ENCODE measurements around the gene ATG2B.
"Not testable (repeated sequence)": the region's sequence is repeated elsewhere in the genome, so short reads cannot be mapped to it uniquely, and the experiment has no call there.

The ATG2B gene

GRCh38 chr14:96252999-96253539, 110.1 kb downstream of the ATG2B start:
- peak; percentile 78 for DNase-seq (ENCODE audit: insufficient read length, low spot score)
- FAIRE-seq = peak; percentile 95
- TF ChIP-seq POLR2A (IDR thresholded peaks at IDR 0.05; ENCODE audit: low read depth, low read length) = no peak

- no peak for TF ChIP-seq POLR2A (IDR thresholded peaks at IDR 0.05; ENCODE audit: low read depth, low read length)
- FAIRE-seq (no peak), DNase-seq (ENCODE audit: insufficient read length, low spot score) (no peak)
Observed at GRCh38 chr14:96252323-96252998, 110.7 kb downstream of the ATG2B start.

GRCh38 chr14:96251656-96252155, 111.4 kb downstream of the ATG2B start:
- no peak for DNase-seq (ENCODE audit: insufficient read length, low spot score)
- FAIRE-seq = no peak
- TF ChIP-seq POLR2A (IDR thresholded peaks at IDR 0.05; ENCODE audit: low read depth, low read length) = no peak

- no peak for TF ChIP-seq POLR2A (IDR thresholded peaks at IDR 0.05; ENCODE audit: low read depth, low read length)
- FAIRE-seq (no peak), DNase-seq (ENCODE audit: insufficient read length, low spot score) (no peak)
Observed at GRCh38 chr14:96250485-96250884, 112.7 kb downstream of the ATG2B start.

GRCh38 chr14:96249029-96249428, 114.1 kb downstream of the ATG2B start:
- DNase-seq (ENCODE audit: insufficient read length, low spot score) (no peak), FAIRE-seq (peak; percentile 92)
- TF ChIP-seq POLR2A (IDR thresholded peaks at IDR 0.05; ENCODE audit: low read depth, low read length) = no peak

GRCh38 chr14:96247031-96247430, 116.1 kb downstream of the ATG2B start:
- TF ChIP-seq POLR2A (IDR thresholded peaks at IDR 0.05; ENCODE audit: low read depth, low read length) = no peak
- FAIRE-seq = no peak
- DNase-seq (ENCODE audit: insufficient read length, low spot score) = no peak

GRCh38 chr14:96246539-96246847, 116.6 kb downstream of the ATG2B start:
- peak; percentile 98 for FAIRE-seq
- peak; percentile 91 for DNase-seq (ENCODE audit: insufficient read length, low spot score)
- TF ChIP-seq POLR2A (IDR thresholded peaks at IDR 0.05; ENCODE audit: low read depth, low read length) = no peak

GRCh38 chr14:96245710-96246538, 117.2 kb downstream of the ATG2B start:
- TF ChIP-seq POLR2A (IDR thresholded peaks at IDR 0.05; ENCODE audit: low read depth, low read length) = no peak
- DNase-seq (ENCODE audit: insufficient read length, low spot score) (peak; percentile 40), FAIRE-seq (no peak)

GRCh38 chr14:96245074-96245473, 118.1 kb downstream of the ATG2B start:
- not testable (repeated sequence) for FAIRE-seq; DNase-seq (ENCODE audit: insufficient read length, low spot score)

- DNase-seq (ENCODE audit: insufficient read length, low spot score) = no peak
- FAIRE-seq = no peak
- no peak for TF ChIP-seq POLR2A (IDR thresholded peaks at IDR 0.05; ENCODE audit: low read depth, low read length)
Observed at GRCh38 chr14:96243785-96244184, 119.4 kb downstream of the ATG2B start.

- FAIRE-seq = no peak
- no peak for DNase-seq (ENCODE audit: insufficient read length, low spot score)
- no peak for TF ChIP-seq POLR2A (IDR thresholded peaks at IDR 0.05; ENCODE audit: low read depth, low read length)
Observed at GRCh38 chr14:96242126-96242525, 121.0 kb downstream of the ATG2B start.

GRCh38 chr14:96240641-96241040, 122.5 kb downstream of the ATG2B start:
- DNase-seq (ENCODE audit: insufficient read length, low spot score) (no peak), FAIRE-seq (no peak)
- TF ChIP-seq POLR2A (IDR thresholded peaks at IDR 0.05; ENCODE audit: low read depth, low read length) = no peak

GRCh38 chr14:96239711-96240141, 123.4 kb downstream of the ATG2B start:
- TF ChIP-seq POLR2A (IDR thresholded peaks at IDR 0.05; ENCODE audit: low read depth, low read length) = no peak
- FAIRE-seq = no peak
- no peak for DNase-seq (ENCODE audit: insufficient read length, low spot score)

- FAIRE-seq = no peak
- DNase-seq (ENCODE audit: insufficient read length, low spot score) = no peak
- no peak for TF ChIP-seq POLR2A (IDR thresholded peaks at IDR 0.05; ENCODE audit: low read depth, low read length)
Observed at GRCh38 chr14:96238676-96239265, 124.4 kb downstream of the ATG2B start.
